Dermis blood vessel endothelial cell (primary cell): ENCODE measurements around the gene DISP2. TPM values are rescaled to one million over a fixed set of nuclear protein-coding genes. Genes with fewer than 3 reads are reported as not detected.

Experiments
- DNase-seq: peaks from one replicate; pipeline ENCODE4 v3.0.0; 2010
- total RNA-seq: library from RNA; depleted of rRNA; stranded (reverse); fragments of >200 nt; gene quantifications from 2 replicates; pipeline ENCODE4 v1.2.3, GENCODE V29; 2014

The DISP2 gene
- total RNA-seq, 1 donor from 2014 or later = 0.17 TPM

DNA sequence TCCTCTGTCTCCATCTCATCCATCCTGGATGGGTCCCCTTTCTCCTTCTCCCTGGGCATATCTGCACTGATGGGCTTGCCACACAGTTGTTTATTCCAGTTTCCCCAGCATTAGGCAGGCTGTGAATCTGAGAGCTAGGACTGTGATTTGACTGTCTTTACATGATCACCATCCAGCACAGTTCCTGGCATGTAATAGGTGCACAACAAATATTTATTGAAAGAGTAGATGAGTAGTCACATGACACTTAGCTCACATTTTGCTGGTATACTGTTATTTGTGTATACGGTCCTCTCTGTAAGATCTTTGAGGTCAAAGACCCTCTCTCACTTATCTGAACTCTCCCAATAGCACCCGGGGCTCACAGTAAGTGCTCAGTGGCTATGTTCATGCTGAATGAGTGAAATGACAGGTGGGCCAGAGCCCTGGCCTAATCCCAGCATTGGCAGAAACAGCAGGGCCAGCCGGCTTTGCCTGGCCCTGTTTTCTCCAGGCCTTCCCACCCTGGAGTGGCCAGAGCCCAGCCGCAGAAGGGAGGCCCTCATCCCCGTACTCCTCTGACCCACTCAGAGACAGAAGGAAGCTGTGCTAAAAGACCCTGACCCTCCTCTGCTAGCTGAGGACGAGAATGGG is 66.6 kb downstream of the DISP2 start:
- no peak for DNase-seq

GRCh38 chr15:40425681-40426080 is 67.7 kb downstream of the DISP2 start:
- DNase-seq = no peak

DNA sequence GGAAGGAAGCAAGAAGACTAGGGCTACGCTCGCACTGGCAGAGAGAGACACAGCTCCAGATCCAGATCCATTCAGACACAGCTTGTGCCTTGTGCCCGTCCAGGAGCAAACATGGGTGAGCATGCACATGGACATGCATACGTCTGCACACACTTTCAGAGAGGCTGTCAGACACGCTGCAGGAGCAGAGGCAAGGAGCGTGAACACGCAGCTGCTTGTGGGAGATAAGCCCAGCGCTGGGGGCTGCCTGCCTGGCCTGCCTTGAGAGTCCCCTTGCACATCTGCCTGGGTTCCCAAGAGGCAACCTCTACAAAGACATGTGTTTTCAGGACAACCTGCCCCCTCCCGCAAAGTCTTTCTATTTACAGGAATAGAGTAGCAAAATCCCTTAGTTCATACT is 69.2 kb downstream of the DISP2 start:
- DNase-seq = no peak

GRCh38 chr15:40428185-40428584 is 70.2 kb downstream of the DISP2 start:
- DNase-seq = no peak

Other genes with a start within 250 kb of the DISP2 start
- 9.4 and 18.4 TPM in 2 replicates for gene BMF, start 249.3 kb upstream of the DISP2 start, total RNA-seq
- 12.8 and 39.7 TPM in 2 replicates for gene BUB1B, start 197.2 kb upstream of the DISP2 start, total RNA-seq
- not detected in 2 replicates for gene PAK6, start 119.2 kb upstream of the DISP2 start, total RNA-seq
- gene ANKRD63, start 75.2 kb upstream of the DISP2 start, total RNA-seq = not detected in 2 replicates
- under 0.01 and 0.05 TPM in 2 replicates for gene PLCB2, start 50.3 kb upstream of the DISP2 start, total RNA-seq
- 14.9 and 20.3 TPM in 2 replicates for gene INAFM2, start 34.5 kb upstream of the DISP2 start, total RNA-seq
- 10.0 and 21.9 TPM in 2 replicates for gene CCDC9B, start 17.3 kb upstream of the DISP2 start, total RNA-seq
- gene PHGR1, start 7.2 kb upstream of the DISP2 start, total RNA-seq = not detected in 2 replicates
- 36.8 and 61.2 TPM in 2 replicates for gene KNSTRN, start 24.5 kb downstream of the DISP2 start, total RNA-seq
- gene IVD, start 47.6 kb downstream of the DISP2 start, total RNA-seq = 45.4 and 64.5 TPM in 2 replicates
- 9.5 and 12.0 TPM in 2 replicates for gene BAHD1, start 82.7 kb downstream of the DISP2 start, total RNA-seq
- gene CHST14, start 112.8 kb downstream of the DISP2 start, total RNA-seq = 11.7 and 19.7 TPM in 2 replicates
- 20.3 and 25.7 TPM in 2 replicates for gene CCDC32, start 206.8 kb downstream of the DISP2 start, total RNA-seq
- gene RPUSD2, start 211.1 kb downstream of the DISP2 start, total RNA-seq = 14.0 and 14.8 TPM in 2 replicates
- 7.5 and 37.5 TPM in 2 replicates for gene KNL1, start 236.0 kb downstream of the DISP2 start, total RNA-seq